ENCODE data around the gene ATXN10.
A peak's percentile ranks its signal among the peaks of the same experiment; 100 is the strongest.

Gene ATXN10

GRCh38 chr22:45885171-45885840 lies 213.7 kb downstream of the ATXN10 start:
- Histone ChIP-seq H3K4me1 (ENCODE audit: control insufficient read depth, insufficient read depth, low read length) (peaks cover 5% of the 10 kb centered on the region), H3K4me3 (ENCODE audit: low read length) (no peak overlapping the region), H3K27me3 (replicated peaks; ENCODE audit: control insufficient read depth, insufficient read depth, low read length) (peaks cover 60% of the 10 kb centered on the region), H3K36me3 (ENCODE audit: control insufficient read depth, insufficient read depth, low read length, severe bottlenecking) (no peaks in the 10 kb centered on the region), H3K9me3 (ENCODE audit: control insufficient read depth, low read length) (no peaks in the 10 kb centered on the region), H3K9ac (ENCODE audit: low read length) (no peak overlapping the region)
- no peak for DNase-seq (ENCODE audit: low read depth)

- Histone ChIP-seq H3K36me3 (ENCODE audit: control insufficient read depth, insufficient read depth, low read length, severe bottlenecking) (no peaks in the 10 kb centered on the region), H3K9me3 (ENCODE audit: control insufficient read depth, low read length) (no peaks in the 10 kb centered on the region), H3K4me1 (ENCODE audit: control insufficient read depth, insufficient read depth, low read length) (no peaks in the 10 kb centered on the region), H3K9ac (ENCODE audit: low read length) (no peak overlapping the region), H3K27me3 (replicated peaks; ENCODE audit: control insufficient read depth, insufficient read depth, low read length) (peaks cover 53% of the 10 kb centered on the region), H3K4me3 (ENCODE audit: low read length) (no peak overlapping the region)
- no peak for DNase-seq (ENCODE audit: low read depth)
These were observed 214.3 kb downstream of the ATXN10 start for GRCh38 chr22:45885941-45886395.

GRCh38 chr22:45886540-45886939 lies 214.9 kb downstream of the ATXN10 start:
- Histone ChIP-seq H3K4me1 (ENCODE audit: control insufficient read depth, insufficient read depth, low read length) (no peaks in the 10 kb centered on the region), H3K36me3 (ENCODE audit: control insufficient read depth, insufficient read depth, low read length, severe bottlenecking) (no peaks in the 10 kb centered on the region), H3K9ac (ENCODE audit: low read length) (no peak overlapping the region), H3K4me3 (ENCODE audit: low read length) (no peak overlapping the region), H3K27me3 (replicated peaks; ENCODE audit: control insufficient read depth, insufficient read depth, low read length) (peaks cover 48% of the 10 kb centered on the region), H3K9me3 (ENCODE audit: control insufficient read depth, low read length) (no peaks in the 10 kb centered on the region)
- DNase-seq (ENCODE audit: low read depth): no peak

GRCh38 chr22:45887202-45888131 lies 215.8 kb downstream of the ATXN10 start:
- Histone ChIP-seq H3K4me3 (ENCODE audit: low read length) (no peak overlapping the region), H3K9me3 (ENCODE audit: control insufficient read depth, low read length) (no peaks in the 10 kb centered on the region), H3K27me3 (replicated peaks; ENCODE audit: control insufficient read depth, insufficient read depth, low read length) (peaks cover 48% of the 10 kb centered on the region), H3K4me1 (ENCODE audit: control insufficient read depth, insufficient read depth, low read length) (no peaks in the 10 kb centered on the region), H3K36me3 (ENCODE audit: control insufficient read depth, insufficient read depth, low read length, severe bottlenecking) (no peaks in the 10 kb centered on the region), H3K9ac (ENCODE audit: low read length) (no peak overlapping the region)
- DNase-seq (ENCODE audit: low read depth): no peak

GRCh38 chr22:45888221-45889092 lies 216.8 kb downstream of the ATXN10 start:
- Histone ChIP-seq H3K9ac (ENCODE audit: low read length) (no peak overlapping the region), H3K4me3 (ENCODE audit: low read length) (no peak overlapping the region), H3K27me3 (replicated peaks; ENCODE audit: control insufficient read depth, insufficient read depth, low read length) (peaks cover 44% of the 10 kb centered on the region), H3K9me3 (ENCODE audit: control insufficient read depth, low read length) (no peaks in the 10 kb centered on the region), H3K36me3 (ENCODE audit: control insufficient read depth, insufficient read depth, low read length, severe bottlenecking) (no peaks in the 10 kb centered on the region), H3K4me1 (ENCODE audit: control insufficient read depth, insufficient read depth, low read length) (no peaks in the 10 kb centered on the region)
- no peak for DNase-seq (ENCODE audit: low read depth)

GRCh38 chr22:45889093-45889538 lies 217.5 kb downstream of the ATXN10 start:
- no peaks in the 10 kb centered on the region for H3K36me3 ChIP-seq (ENCODE audit: control insufficient read depth, insufficient read depth, low read length, severe bottlenecking)
- no peaks in the 10 kb centered on the region for H3K9me3 ChIP-seq (ENCODE audit: control insufficient read depth, low read length)
- H3K9ac ChIP-seq (ENCODE audit: low read length): no peak overlapping the region
- peaks cover 45% of the 10 kb centered on the region for H3K27me3 ChIP-seq (replicated peaks; ENCODE audit: control insufficient read depth, insufficient read depth, low read length)
- no peaks in the 10 kb centered on the region for H3K4me1 ChIP-seq (ENCODE audit: control insufficient read depth, insufficient read depth, low read length)
- no peak for DNase-seq (ENCODE audit: low read depth)
- H3K4me3 ChIP-seq (ENCODE audit: low read length): no peak overlapping the region

- Histone ChIP-seq H3K4me3 (ENCODE audit: low read length) (no peak overlapping the region), H3K9me3 (ENCODE audit: control insufficient read depth, low read length) (no peaks in the 10 kb centered on the region), H3K9ac (ENCODE audit: low read length) (no peak overlapping the region), H3K36me3 (ENCODE audit: control insufficient read depth, insufficient read depth, low read length, severe bottlenecking) (no peaks in the 10 kb centered on the region), H3K4me1 (ENCODE audit: control insufficient read depth, insufficient read depth, low read length) (no peaks in the 10 kb centered on the region), H3K27me3 (replicated peaks; ENCODE audit: control insufficient read depth, insufficient read depth, low read length) (peaks cover 40% of the 10 kb centered on the region)
- peak; percentile 40 for DNase-seq (ENCODE audit: low read depth)
These were observed 218.1 kb downstream of the ATXN10 start for GRCh38 chr22:45889539-45890350.

- H3K9me3 ChIP-seq (ENCODE audit: control insufficient read depth, low read length): no peaks in the 10 kb centered on the region
- peaks cover 38% of the 10 kb centered on the region for H3K27me3 ChIP-seq (replicated peaks; ENCODE audit: control insufficient read depth, insufficient read depth, low read length)
- H3K36me3 ChIP-seq (ENCODE audit: control insufficient read depth, insufficient read depth, low read length, severe bottlenecking): no peaks in the 10 kb centered on the region
These were observed 218.7 kb downstream of the ATXN10 start for GRCh38 chr22:45890351-45890635.

GRCh38 chr22:45891021-45891421 lies 219.4 kb downstream of the ATXN10 start:
- H3K36me3 ChIP-seq (ENCODE audit: control insufficient read depth, insufficient read depth, low read length, severe bottlenecking): no peaks in the 10 kb centered on the region
- peaks cover 44% of the 10 kb centered on the region for H3K27me3 ChIP-seq (replicated peaks; ENCODE audit: control insufficient read depth, insufficient read depth, low read length)
- H3K4me3 ChIP-seq (ENCODE audit: low read length): no peak overlapping the region
- H3K9me3 ChIP-seq (ENCODE audit: control insufficient read depth, low read length): no peaks in the 10 kb centered on the region
- no peak for DNase-seq (ENCODE audit: low read depth)
- no peaks in the 10 kb centered on the region for H3K4me1 ChIP-seq (ENCODE audit: control insufficient read depth, insufficient read depth, low read length)
- no peak overlapping the region for H3K9ac ChIP-seq (ENCODE audit: low read length)

More at GRCh38 chr22:45890351-45890635, 218.7 kb downstream of the ATXN10 start:
- Histone ChIP-seq H3K4me1 (ENCODE audit: control insufficient read depth, insufficient read depth, low read length) (no peaks in the 10 kb centered on the region), H3K9ac (ENCODE audit: low read length) (no peak overlapping the region), H3K4me3 (ENCODE audit: low read length) (no peak overlapping the region)
- DNase-seq (ENCODE audit: low read depth): no peak

- H3K27me3 ChIP-seq (replicated peaks; ENCODE audit: control insufficient read depth, insufficient read depth, low read length): peaks cover 48% of the 10 kb centered on the region
- H3K9ac ChIP-seq (ENCODE audit: low read length): no peak overlapping the region
- DNase-seq (ENCODE audit: low read depth): no peak
- no peak overlapping the region for H3K4me3 ChIP-seq (ENCODE audit: low read length)
- no peaks in the 10 kb centered on the region for H3K4me1 ChIP-seq (ENCODE audit: control insufficient read depth, insufficient read depth, low read length)
- H3K36me3 ChIP-seq (ENCODE audit: control insufficient read depth, insufficient read depth, low read length, severe bottlenecking): no peaks in the 10 kb centered on the region
- H3K9me3 ChIP-seq (ENCODE audit: control insufficient read depth, low read length): no peaks in the 10 kb centered on the region
These were observed 219.9 kb downstream of the ATXN10 start for GRCh38 chr22:45891471-45891995.

Measured in adipocyte (in vitro differentiated cells).